SU-DHL-6 (cell line): ENCODE results near the gene OR5K1.

Source experiments
- CTCF ChIP-seq: fragments of 200-600 bp; sonication (generic); IDR thresholded peaks from one replicate; pipeline ENCODE4 v1.5.1; 2017; ENCODE audit warnings: antibody characterized with exemption, mild to moderate bottlenecking, low read length, moderate library complexity; ENCODE audit not compliant: insufficient read depth, poor library complexity, severe bottlenecking
- EZH2phosphoT487 ChIP-seq: fragments of 200-600 bp; sonication (generic), shearing (Covaris generic); conservative IDR thresholded peaks from 2 replicates; pipeline ENCODE4 v1.6.1; 2018; ENCODE audit warnings: mild to moderate bottlenecking, antibody characterized with exemption, low read length, moderate library complexity, mixed read lengths

GRCh38 chr3:98500019-98500418 is 37.0 kb downstream of the OR5K1 start:
- TF ChIP-seq CTCF (no peak), EZH2phosphoT487 (no peak)
